HepG2 (cell line): Measurements from ENCODE around the gene LENEP. TPM values are rescaled to one million over a fixed set of nuclear protein-coding genes. Genes with fewer than 3 reads are reported as not detected.

Experiments
- AGO2 ChIP-seq: fragments of 200-400 bp; formaldehyde crosslinking; optimal IDR thresholded peaks from 2 replicates; pipeline ENCODE3; 2017; ENCODE audit warnings: mild to moderate bottlenecking, low read depth, low read length, moderate library complexity
- GMEB1 ChIP-seq: sonication (generic); formaldehyde crosslinking; IDR thresholded peaks from 2 replicates; pipeline ENCODE4 v1.5.1; 2020; ENCODE audit warnings: missing genetic modification reagents, mild to moderate bottlenecking, borderline replicate concordance
- HNRNPL ChIP-seq: fragments of 200-400 bp; formaldehyde crosslinking; IDR thresholded peaks from 2 replicates; pipeline ENCODE4 v1.6.1; 2017; ENCODE audit warnings: mild to moderate bottlenecking, low read depth, low read length
- MEF2D ChIP-seq: sonication (generic); formaldehyde crosslinking; IDR thresholded peaks from 2 replicates; pipeline ENCODE4 v1.5.1; 2020; ENCODE audit warnings: mild to moderate bottlenecking, missing genetic modification reagents
- NAIF1 ChIP-seq: sonication (generic); formaldehyde crosslinking; IDR thresholded peaks from 2 replicates; pipeline ENCODE4 v1.5.0; 2020; ENCODE audit warnings: mild to moderate bottlenecking, missing genetic modification reagents, borderline replicate concordance
- NFIC ChIP-seq: IDR thresholded peaks from 2 replicates; pipeline ENCODE4 v1.6.1; 2012; ENCODE audit warnings: mild to moderate bottlenecking, low read length, inconsistent platforms
- PRDM4 ChIP-seq: sonication (generic); formaldehyde crosslinking; IDR thresholded peaks from 2 replicates; pipeline ENCODE4 v1.9.0; 2021; ENCODE audit warnings: missing genetic modification reagents, borderline replicate concordance
- RBFOX2 ChIP-seq: fragments of 200-400 bp; formaldehyde crosslinking; IDR thresholded peaks from 2 replicates; pipeline ENCODE4 v1.6.1; 2017; ENCODE audit warnings: low read depth, mild to moderate bottlenecking, low read length
- SAP130 ChIP-seq: IDR thresholded peaks from 2 replicates; pipeline ENCODE4 v1.6.1; 2016; ENCODE audit warnings: low read depth
- SRY ChIP-seq: sonication (generic); formaldehyde crosslinking; IDR thresholded peaks from 2 replicates; pipeline ENCODE4 v1.8.0; 2022; ENCODE audit warnings: mild to moderate bottlenecking, missing genetic modification reagents
- ZFP91 ChIP-seq: sonication (generic); formaldehyde crosslinking; IDR thresholded peaks from 2 replicates; pipeline ENCODE4 v1.9.0; 2022; ENCODE audit warnings: missing genetic modification reagents, mild to moderate bottlenecking, borderline replicate concordance
- ZMAT3 ChIP-seq: sonication (generic); formaldehyde crosslinking; conservative IDR thresholded peaks from 2 replicates; pipeline ENCODE4 v1.7.0; 2021; ENCODE audit warnings: missing genetic modification reagents
- ZNF17 ChIP-seq: sonication (generic); formaldehyde crosslinking; IDR thresholded peaks from 2 replicates; pipeline ENCODE4 v1.5.0; 2020; ENCODE audit warnings: mild to moderate bottlenecking, missing genetic modification reagents
- ZNF672 ChIP-seq: sonication (generic); formaldehyde crosslinking; IDR thresholded peaks from 2 replicates; pipeline ENCODE4 v1.8.1; 2022; ENCODE audit warnings: missing genetic modification reagents
- ZNF674 ChIP-seq: sonication (generic); formaldehyde crosslinking; IDR thresholded peaks from 2 replicates; pipeline ENCODE4 v1.5.0; 2020; ENCODE audit warnings: low read depth, mild to moderate bottlenecking, missing genetic modification reagents
- polyA plus RNA-seq, 8 experiments: library from polyadenylated mRNA; depleted of rRNA in 3 of 8; stranded (reverse) in 7 of 8; unstranded in 1 of 8; fragments of >200 nt; fragmentation: Illumina TruSeq in 4 of 8; extraction: Trizol in 4 of 8; gene quantifications; 2 replicates each; pipeline versions ENCODE4 v1.2.1 to v1.2.3, GENCODE V29; 2011 to 2016; ENCODE audit warnings: low read depth in 4 of 8, missing spikeins in 1 of 8, mixed read lengths in 1 of 8; ENCODE audit not compliant: insufficient read depth in 1 of 8
- total RNA-seq, 5 experiments: library from RNA; depleted of rRNA; stranded (reverse); fragments of >200 nt; fragmentation: Illumina TruSeq; extraction: Trizol; gene quantifications; 2 replicates each; pipeline ENCODE4 v1.2.3, GENCODE V29; 2016; ENCODE audit warnings: low read depth in 1 of 5
- TF ChIP-seq, protein P1 (sequence below): sonication (generic); formaldehyde crosslinking; IDR thresholded peaks from 2 replicates; pipeline ENCODE4 v1.5.0; 2020; ENCODE audit warnings: mild to moderate bottlenecking, missing genetic modification reagents, moderate library complexity
- TF ChIP-seq, protein P2 (sequence below): sonication (generic); formaldehyde crosslinking; IDR thresholded peaks from 2 replicates; pipeline ENCODE4 v1.8.1; 2023; ENCODE audit warnings: mild to moderate bottlenecking, inconsistent platforms, moderate library complexity, missing genetic modification reagents, borderline replicate concordance
- TF ChIP-seq, protein P3 (sequence below): sonication (generic); formaldehyde crosslinking; conservative IDR thresholded peaks from 2 replicates; pipeline ENCODE4 v1.8.1; 2023; ENCODE audit warnings: missing genetic modification reagents

LENEP gene
- total and polyA plus RNA-seq, 2 of the 13 experiments (the other 11 are each of a cell fraction or from before 2014, with no cell fraction given) = 0.29 TPM; not detected in 1

- TF ChIP-seq ZFP91 (peak; percentile 64; the same call in 1 of the 2 replicates), RBFOX2 (peak; percentile 46), NFIC (no peak), ZNF672 (no peak), ZNF17 (CRISPR knock-in tag) (0 out of 2 replicates have a peak, but pooled peaks have one; percentile 59), ZNF674 (no peak), SAP130 (CRISPR knock-in tag) (peak; percentile 9; the same call in 1 of the 2 replicates), SRY (0 out of 2 replicates have a peak, but pooled peaks have one; percentile 22), GMEB1 (no peak), AGO2 (peak; percentile 78), HNRNPL (0 out of 2 replicates have a peak, but pooled peaks have one; percentile 36), NAIF1 (peak; percentile 69; the same call in 1 of the 2 replicates), MEF2D (CRISPR knock-in tag) (peak; percentile 18; the same call in 1 of the 2 replicates), ZMAT3 (no peak), PRDM4 (CRISPR knock-in tag) (no peak)
- TF ChIP-seq, protein P1, sequence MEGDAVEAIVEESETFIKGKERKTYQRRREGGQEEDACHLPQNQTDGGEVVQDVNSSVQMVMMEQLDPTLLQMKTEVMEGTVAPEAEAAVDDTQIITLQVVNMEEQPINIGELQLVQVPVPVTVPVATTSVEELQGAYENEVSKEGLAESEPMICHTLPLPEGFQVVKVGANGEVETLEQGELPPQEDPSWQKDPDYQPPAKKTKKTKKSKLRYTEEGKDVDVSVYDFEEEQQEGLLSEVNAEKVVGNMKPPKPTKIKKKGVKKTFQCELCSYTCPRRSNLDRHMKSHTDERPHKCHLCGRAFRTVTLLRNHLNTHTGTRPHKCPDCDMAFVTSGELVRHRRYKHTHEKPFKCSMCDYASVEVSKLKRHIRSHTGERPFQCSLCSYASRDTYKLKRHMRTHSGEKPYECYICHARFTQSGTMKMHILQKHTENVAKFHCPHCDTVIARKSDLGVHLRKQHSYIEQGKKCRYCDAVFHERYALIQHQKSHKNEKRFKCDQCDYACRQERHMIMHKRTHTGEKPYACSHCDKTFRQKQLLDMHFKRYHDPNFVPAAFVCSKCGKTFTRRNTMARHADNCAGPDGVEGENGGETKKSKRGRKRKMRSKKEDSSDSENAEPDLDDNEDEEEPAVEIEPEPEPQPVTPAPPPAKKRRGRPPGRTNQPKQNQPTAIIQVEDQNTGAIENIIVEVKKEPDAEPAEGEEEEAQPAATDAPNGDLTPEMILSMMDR (CRISPR knock-in tag) = 0 out of 2 replicates have a peak, but pooled peaks have one; percentile 13
- TF ChIP-seq, protein P2, sequence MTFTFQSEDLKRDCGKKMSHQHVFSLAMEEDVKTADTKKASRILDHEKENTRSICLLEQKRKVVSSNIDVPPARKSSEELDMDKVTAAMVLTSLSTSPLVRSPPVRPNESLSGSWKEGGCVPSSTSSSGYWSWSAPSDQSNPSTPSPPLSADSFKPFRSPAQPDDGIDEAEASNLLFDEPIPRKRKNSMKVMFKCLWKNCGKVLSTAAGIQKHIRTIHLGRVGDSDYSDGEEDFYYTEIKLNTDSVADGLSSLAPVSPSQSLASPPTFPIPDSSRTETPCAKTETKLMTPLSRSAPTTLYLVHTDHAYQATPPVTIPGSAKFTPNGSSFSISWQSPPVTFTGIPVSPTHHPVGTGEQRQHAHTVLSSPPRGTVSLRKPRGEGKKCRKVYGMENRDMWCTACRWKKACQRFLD = no peak
- TF ChIP-seq, protein P3, sequence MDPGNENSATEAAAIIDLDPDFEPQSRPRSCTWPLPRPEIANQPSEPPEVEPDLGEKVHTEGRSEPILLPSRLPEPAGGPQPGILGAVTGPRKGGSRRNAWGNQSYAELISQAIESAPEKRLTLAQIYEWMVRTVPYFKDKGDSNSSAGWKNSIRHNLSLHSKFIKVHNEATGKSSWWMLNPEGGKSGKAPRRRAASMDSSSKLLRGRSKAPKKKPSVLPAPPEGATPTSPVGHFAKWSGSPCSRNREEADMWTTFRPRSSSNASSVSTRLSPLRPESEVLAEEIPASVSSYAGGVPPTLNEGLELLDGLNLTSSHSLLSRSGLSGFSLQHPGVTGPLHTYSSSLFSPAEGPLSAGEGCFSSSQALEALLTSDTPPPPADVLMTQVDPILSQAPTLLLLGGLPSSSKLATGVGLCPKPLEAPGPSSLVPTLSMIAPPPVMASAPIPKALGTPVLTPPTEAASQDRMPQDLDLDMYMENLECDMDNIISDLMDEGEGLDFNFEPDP (CRISPR knock-in tag) = 0 out of 2 replicates have a peak, but pooled peaks have one; percentile 13
Observed at GRCh38 chr1:155003227-155003765, 9.9 kb downstream of the LENEP start (continued).
